Measurements from ENCODE around the gene TMEM238. TPM values are rescaled to one million over a fixed set of nuclear protein-coding genes. Genes with fewer than 3 reads are reported as not detected.
A peak's percentile ranks its signal among the peaks of the same experiment; 100 is the strongest.

Gene TMEM238
- total RNA-seq, 3 donors from 2014 or later (not counting 1 experiment from before 2014, with no cell fraction given), result 2.9 to 5.1 (median 4.0) TPM

DNA sequence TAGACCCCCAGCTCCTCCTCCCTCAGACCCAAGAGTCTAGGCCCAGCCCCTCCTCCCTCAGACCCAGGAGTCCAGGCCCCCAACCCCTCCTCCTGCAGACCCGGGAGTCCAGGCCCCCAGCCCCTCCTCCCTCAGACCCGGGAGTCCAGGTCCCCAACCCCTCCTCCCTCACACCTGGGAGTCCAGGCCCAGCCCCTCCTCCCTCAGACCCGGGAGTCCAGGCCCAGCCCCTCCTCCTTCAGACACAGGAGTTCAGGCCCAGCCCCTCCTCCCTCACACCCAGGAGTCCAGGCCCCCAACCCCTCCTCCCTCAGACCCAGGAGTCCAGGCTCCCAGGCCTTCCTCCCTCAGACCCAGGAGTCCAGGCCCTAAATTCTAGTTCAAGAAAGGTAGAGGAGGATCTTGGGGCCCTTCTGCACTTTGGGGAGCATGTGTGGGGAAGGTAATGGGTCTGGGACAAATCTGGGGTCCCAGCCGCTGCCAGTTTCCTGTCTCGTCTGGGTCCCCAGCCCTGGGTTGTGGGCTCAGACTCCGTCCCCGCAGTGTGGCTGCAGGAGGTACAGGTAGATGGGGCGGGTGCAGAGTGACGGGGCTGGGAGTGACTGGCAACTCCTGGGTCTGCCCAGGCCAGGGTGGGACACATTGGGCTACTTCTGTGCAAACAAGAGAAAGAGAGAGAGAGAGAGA, 10.6 kb downstream of the TMEM238 start:
- peaks cover 56% of the 10 kb centered on the region for H3K27me3 ChIP-seq (ENCODE audit: control insufficient read depth, insufficient read depth, low read length)
- no peak for DNase-seq
- H3K4me3 ChIP-seq (ENCODE audit: low read length), result no peak overlapping the region
- intact Hi-C loops (cut with micrococcal nuclease), result no loop called here
- H3K4me1 ChIP-seq (ENCODE audit: control insufficient read depth, insufficient read depth, low read length), result peaks cover 14% of the 10 kb centered on the region
- H3K4me1 Mint-ChIP-seq, result peaks cover 0 to 6% of the 10 kb centered on the region in 2 donors
- no peaks in the 10 kb centered on the region for H3K36me3 Mint-ChIP-seq
- H3K36me3 ChIP-seq (ENCODE audit: control insufficient read depth, insufficient read depth, low read length), result no peaks in the 10 kb centered on the region
- no peak for ATAC-seq
- no peak overlapping the region for H3K4me3 Mint-ChIP-seq
- no peaks in the 10 kb centered on the region for H3K9me3 ChIP-seq (ENCODE audit: control insufficient read depth, insufficient read depth, low read length)
- 58% methylated on average over 9 of the region's 9 CpGs for WGBS (ENCODE audit: insufficient coverage)
- no peak overlapping the region for H3K27ac ChIP-seq (ENCODE audit: low read length)
- no peaks in the 10 kb centered on the region for H3K9me3 Mint-ChIP-seq
- TF ChIP-seq CTCF (IDR thresholded peaks at IDR 0.05), result no peak
- peaks cover 25 to 34% of the 10 kb centered on the region in 2 donors for H3K27me3 Mint-ChIP-seq (ENCODE audit: low read depth in 2 of 2)
- no peak overlapping the region for H3K27ac Mint-ChIP-seq

- no peak for TF ChIP-seq CTCF (IDR thresholded peaks at IDR 0.05)
- no peak for DNase-seq
- H3K4me1 Mint-ChIP-seq, result peaks cover 0 to 6% of the 10 kb centered on the region in 2 donors
- H3K27ac Mint-ChIP-seq, result no peak overlapping the region
- H3K27me3 Mint-ChIP-seq (ENCODE audit: low read depth in 2 of 2), result peaks cover 25 to 37% of the 10 kb centered on the region in 2 donors
- no peaks in the 10 kb centered on the region for H3K36me3 Mint-ChIP-seq
- H3K27ac ChIP-seq (ENCODE audit: low read length), result no peak overlapping the region
- no peaks in the 10 kb centered on the region for H3K9me3 ChIP-seq (ENCODE audit: control insufficient read depth, insufficient read depth, low read length)
- no peak overlapping the region for H3K4me3 Mint-ChIP-seq
- peaks cover 56% of the 10 kb centered on the region for H3K27me3 ChIP-seq (ENCODE audit: control insufficient read depth, insufficient read depth, low read length)
- no peaks in the 10 kb centered on the region for H3K36me3 ChIP-seq (ENCODE audit: control insufficient read depth, insufficient read depth, low read length)
- H3K4me3 ChIP-seq (ENCODE audit: low read length), result no peak overlapping the region
- peak in 2 of 3 donors; percentile 16 to 42 for ATAC-seq
- 37% methylated on average over 24 of the region's 24 CpGs for WGBS (ENCODE audit: insufficient coverage)
- peaks cover 14% of the 10 kb centered on the region for H3K4me1 ChIP-seq (ENCODE audit: control insufficient read depth, insufficient read depth, low read length)
- intact Hi-C loops (cut with micrococcal nuclease), result no loop called here
- no peaks in the 10 kb centered on the region for H3K9me3 Mint-ChIP-seq
These were observed 11.6 kb downstream of the TMEM238 start for GRCh38 chr19:55372316-55373081.

- no peak within 1 kb of the TSS for H3K4me3 ChIP-seq (ENCODE audit: low read length)
- H3K27ac Mint-ChIP-seq, result peak within 1 kb of the TSS in 1 of 2 donors; percentile 75
- H3K36me3 ChIP-seq (ENCODE audit: control insufficient read depth, insufficient read depth, low read length), result no peaks in the 10 kb centered on the region
- peaks cover 25 to 34% of the 10 kb centered on the region in 2 donors for H3K27me3 Mint-ChIP-seq (ENCODE audit: low read depth in 2 of 2)
- H3K36me3 Mint-ChIP-seq, result no peaks in the 10 kb centered on the region
- TF ChIP-seq CTCF (IDR thresholded peaks at IDR 0.05), result no peak
- 20% methylated on average over 12 of the region's 32 CpGs for WGBS (ENCODE audit: insufficient coverage)
- DNase-seq (no peak), ATAC-seq (no peak)
- no peaks in the 10 kb centered on the region for H3K9me3 Mint-ChIP-seq
- H3K4me1 ChIP-seq (ENCODE audit: control insufficient read depth, insufficient read depth, low read length), result peaks cover 14% of the 10 kb centered on the region
- peaks cover 43% of the 10 kb centered on the region for H3K27me3 ChIP-seq (ENCODE audit: control insufficient read depth, insufficient read depth, low read length)
- peaks cover 0 to 6% of the 10 kb centered on the region in 2 donors for H3K4me1 Mint-ChIP-seq
- H3K27ac ChIP-seq (ENCODE audit: low read length), result no peak within 1 kb of the TSS
- H3K4me3 Mint-ChIP-seq, result peak within 1 kb of the TSS; percentile 65
- intact Hi-C loops (cut with micrococcal nuclease), result no loop called here
- no peaks in the 10 kb centered on the region for H3K9me3 ChIP-seq (ENCODE audit: control insufficient read depth, insufficient read depth, low read length)
These were observed 13.6 kb downstream of the TMEM238 start, which contains the start of gene IL11 for GRCh38 chr19:55370305-55370988. Gene IL11, minus strand, starts transcription at chr19:55370463. Its CDS starts 153 bp downstream, at chr19:55370310.
